ENCODE measurements around the gene KLF14.
"Not testable (repeated sequence)": the region's sequence is repeated elsewhere in the genome, so short reads cannot be mapped to it uniquely, and the experiment has no call there.

KLF14 gene

GRCh38 chr7:130721486-130722277 is 12.3 kb downstream of the KLF14 start:
- in situ Hi-C loops (cut with MboI; ENCODE audit: low sequenced_read_pairs), result no loop called here

GRCh38 chr7:130719541-130719940 is 14.5 kb downstream of the KLF14 start:
- in situ Hi-C loops (cut with MboI; ENCODE audit: low sequenced_read_pairs), result no loop called here

- in situ Hi-C loops (cut with MboI; ENCODE audit: low sequenced_read_pairs), result no loop called here
Observed at GRCh38 chr7:130712416-130712815, 21.6 kb downstream of the KLF14 start.

DNA sequence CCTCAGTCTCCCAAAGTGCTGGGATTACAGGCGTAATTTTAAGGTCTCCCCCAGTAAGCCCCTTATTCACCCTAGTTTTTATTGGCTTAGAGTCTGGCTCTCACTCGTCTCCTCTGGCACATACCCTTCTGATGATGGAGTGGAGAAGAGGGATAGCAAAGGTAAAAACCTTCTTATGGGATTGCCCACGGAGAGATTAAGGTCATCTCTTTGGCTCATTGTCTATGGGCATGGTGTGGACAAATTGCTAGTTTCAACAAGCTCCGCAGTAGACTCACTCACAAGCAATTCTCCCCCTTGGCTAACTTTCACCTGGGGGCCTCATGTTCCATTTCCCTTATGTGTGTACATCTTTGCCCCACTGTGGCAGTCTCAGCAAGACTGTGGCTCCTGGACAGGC is 25.2 kb downstream of the KLF14 start:
- in situ Hi-C loops (cut with MboI; ENCODE audit: low sequenced_read_pairs), result no loop called here

- in situ Hi-C loops (cut with MboI; ENCODE audit: low sequenced_read_pairs), result no loop called here
Observed at GRCh38 chr7:130708001-130708400, 26.0 kb downstream of the KLF14 start.

DNA sequence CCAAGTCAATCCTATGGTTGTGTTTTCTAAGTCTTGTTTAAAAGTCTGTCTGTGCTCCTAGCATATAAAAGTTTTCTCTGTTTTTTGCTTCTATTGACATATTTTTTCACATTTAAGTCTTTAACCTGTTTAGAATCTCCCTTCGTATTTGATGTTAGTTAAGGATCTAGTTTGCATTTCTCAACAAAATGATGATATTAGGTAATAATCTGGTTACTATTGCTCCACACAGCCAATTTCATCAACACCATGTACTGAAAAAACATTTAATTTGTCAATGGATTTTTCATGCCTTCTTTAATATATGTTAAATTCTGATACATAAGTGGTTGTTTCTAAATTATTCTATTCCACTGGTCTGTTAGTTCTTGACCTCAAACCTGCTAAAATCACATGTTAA is 30.2 kb downstream of the KLF14 start:
- in situ Hi-C loops (cut with MboI; ENCODE audit: low sequenced_read_pairs), result no loop called here

GRCh38 chr7:130701650-130702049 is 32.4 kb downstream of the KLF14 start:
- in situ Hi-C loops (cut with MboI; ENCODE audit: low sequenced_read_pairs), result no loop called here

GRCh38 chr7:130700760-130701159 is 33.2 kb downstream of the KLF14 start:
- in situ Hi-C loops (cut with MboI; ENCODE audit: low sequenced_read_pairs), result no loop called here

- in situ Hi-C loops (cut with MboI; ENCODE audit: low sequenced_read_pairs), result no loop called here
Observed at GRCh38 chr7:130699686-130700085, 34.3 kb downstream of the KLF14 start.

DNA sequence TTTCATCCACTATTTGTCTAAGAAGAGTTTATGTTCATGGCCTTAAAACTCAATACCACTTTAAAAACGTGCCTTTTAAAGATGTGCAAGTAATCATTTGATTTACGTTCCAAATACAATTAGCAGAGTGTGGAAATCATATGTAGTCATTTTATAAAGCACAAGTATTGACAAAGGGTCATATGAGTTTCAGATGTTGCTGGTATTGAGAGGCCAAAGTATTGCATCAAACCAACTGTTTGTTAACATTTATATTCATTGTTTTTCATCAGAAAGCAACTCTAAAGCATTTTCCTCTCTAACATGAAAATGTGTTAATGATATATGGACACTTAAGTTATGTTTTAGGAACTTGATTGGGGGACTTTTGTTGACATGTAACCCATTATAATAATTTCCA is 36.2 kb downstream of the KLF14 start:
- in situ Hi-C loops (cut with MboI; ENCODE audit: low sequenced_read_pairs), result no loop called here

- in situ Hi-C loops (cut with MboI; ENCODE audit: low sequenced_read_pairs), result no loop called here
Observed at GRCh38 chr7:130695840-130696239, 38.2 kb downstream of the KLF14 start.

DNA sequence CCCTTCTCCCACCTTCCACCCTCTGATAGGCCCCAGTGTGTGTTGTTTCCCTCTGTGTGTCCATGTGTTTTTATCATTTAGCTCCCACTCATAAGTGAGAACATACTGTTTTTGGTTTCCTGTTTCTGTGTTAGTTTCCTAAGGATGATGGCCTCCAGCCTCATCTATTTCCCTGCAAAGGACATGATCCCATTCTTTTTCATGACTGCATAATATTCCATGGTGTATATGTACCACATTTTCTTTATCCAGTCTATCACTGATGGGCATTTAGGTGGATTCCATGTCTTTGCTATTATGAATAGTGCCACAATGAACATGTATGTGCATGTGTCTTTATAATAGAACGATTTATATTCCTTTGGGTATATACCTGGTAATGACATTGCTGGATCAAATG is 41.6 kb downstream of the KLF14 start:
- in situ Hi-C loops (cut with MboI; ENCODE audit: low sequenced_read_pairs), result not testable (repeated sequence)

DNA sequence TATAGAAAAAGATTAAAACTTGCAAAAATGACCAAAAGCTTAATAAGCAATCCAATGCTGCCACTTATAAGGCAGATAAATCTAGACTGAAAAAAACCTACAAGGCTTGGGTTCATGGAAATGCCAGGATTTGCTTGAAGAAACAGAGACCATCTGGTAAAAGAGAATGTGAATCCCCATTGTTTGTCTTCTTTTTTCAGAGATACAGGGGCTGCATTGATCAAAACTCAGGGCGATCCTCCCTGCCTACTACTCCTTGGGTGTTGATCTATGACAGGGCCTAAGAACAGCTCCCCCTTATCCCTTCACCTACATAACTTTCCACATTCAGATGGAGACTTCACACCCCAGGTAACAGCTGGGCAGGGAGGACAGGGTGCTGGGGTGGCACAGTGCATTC is 44.3 kb downstream of the KLF14 start:
- in situ Hi-C loops (cut with MboI; ENCODE audit: low sequenced_read_pairs), result no loop called here

- in situ Hi-C loops (cut with MboI; ENCODE audit: low sequenced_read_pairs), result no loop called here
Observed at GRCh38 chr7:130683026-130683425, 51.0 kb downstream of the KLF14 start.
